ENCODE data around the gene WDR35.
"Not testable (repeated sequence)": the region's sequence is repeated elsewhere in the genome, so short reads cannot be mapped to it uniquely, and the experiment has no call there.

WDR35 gene

DNA sequence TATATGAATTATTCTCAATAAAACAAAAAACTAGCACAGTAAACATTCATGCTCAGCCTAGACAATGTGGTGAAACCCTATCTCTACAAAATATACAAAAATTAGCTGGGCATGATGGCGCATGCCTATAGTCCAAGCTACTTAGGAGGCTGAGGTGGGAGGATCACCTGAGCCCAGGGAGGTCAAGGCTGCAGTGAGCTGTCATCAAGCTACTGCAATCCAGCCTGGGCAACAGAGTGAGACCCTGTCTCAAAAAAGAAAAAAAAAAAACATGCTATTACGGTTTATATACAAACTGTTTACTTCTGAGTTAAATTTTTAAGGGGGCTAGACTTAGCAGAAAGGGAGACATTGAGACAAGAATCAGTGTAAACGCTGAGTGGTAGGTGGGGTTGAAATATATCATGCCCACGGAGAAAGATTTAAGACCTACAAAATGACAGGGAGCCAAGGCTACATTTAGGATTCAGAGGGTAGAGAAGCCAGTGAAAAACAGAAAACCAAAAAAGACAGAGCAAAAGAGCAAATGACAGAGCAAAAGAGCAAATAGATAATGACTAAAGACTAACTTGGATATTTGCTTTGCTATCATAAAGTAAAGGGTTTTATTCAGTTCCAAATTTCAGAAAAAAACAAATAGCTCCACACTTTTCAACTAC lies 95.6 kb downstream of the WDR35 start:
- no peak for DNase-seq (ENCODE audit: low spot score)

DNA sequence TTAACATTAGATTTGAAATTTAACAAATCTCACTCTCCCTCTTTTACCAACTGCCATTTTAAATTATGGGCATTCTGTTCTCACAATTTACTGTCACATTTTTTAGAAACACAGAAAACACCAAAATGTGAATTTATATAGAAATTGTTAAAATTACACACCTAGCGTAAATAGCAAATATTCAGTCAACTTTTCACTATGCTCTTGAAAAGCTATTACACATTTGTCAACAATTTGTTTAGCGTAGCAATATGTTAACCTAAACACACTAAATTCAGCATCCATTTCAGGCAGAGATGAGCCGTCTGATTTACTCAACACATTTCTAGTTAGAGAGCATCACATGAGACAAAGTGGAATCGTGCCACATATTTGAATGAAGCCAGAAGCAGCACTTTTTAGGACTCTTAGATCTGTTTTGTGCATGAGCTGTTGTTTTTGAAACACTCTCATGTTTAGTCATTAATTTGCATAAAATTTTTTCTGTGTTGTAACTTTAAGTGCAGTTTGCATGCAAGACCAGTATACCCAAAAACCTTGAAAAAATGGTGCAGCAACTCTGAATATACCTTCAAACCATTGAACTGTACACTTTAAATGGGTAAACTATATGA lies 96.3 kb downstream of the WDR35 start:
- no peak for DNase-seq (ENCODE audit: low spot score)

DNA sequence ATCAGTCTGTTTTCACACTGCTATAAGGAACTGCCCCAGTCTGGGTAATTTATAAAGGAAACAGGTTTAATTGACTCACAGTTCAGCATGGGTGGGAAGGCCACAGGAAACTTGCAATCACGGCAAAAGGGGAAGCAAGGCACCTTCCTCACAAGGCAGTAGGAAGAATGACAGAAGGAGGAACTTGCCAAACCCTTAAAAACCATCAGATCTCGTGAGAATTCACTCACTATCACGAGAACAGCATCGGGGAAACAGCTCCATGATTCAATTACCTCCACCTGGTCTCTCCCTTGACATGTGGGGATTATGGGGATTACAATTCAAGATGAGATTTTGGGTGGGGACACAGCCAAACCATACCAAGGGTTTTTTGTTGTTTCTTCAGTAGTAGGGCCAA lies 97.9 kb downstream of the WDR35 start:
- not testable (repeated sequence) for DNase-seq (ENCODE audit: low spot score)

DNA sequence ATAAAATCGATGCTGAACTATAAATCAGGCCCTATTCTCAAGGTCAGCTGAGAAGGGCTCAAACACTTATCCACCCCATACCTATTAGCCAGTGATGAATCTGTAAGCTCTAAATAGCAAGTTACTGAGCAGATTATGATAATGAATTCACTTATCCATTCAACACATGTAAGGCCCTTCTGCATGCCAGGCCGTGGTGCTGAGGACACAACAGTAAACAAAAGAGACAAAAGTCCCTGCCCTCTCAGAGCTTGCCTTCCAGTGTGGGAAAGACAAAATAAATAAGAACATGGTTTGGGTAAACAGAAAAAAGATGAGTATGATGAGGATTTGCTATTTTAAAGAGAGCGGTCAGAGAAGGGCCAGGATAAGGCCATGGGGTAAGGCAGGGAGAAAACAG lies 99.8 kb downstream of the WDR35 start:
- DNase-seq (ENCODE audit: low spot score) = no peak

DNA sequence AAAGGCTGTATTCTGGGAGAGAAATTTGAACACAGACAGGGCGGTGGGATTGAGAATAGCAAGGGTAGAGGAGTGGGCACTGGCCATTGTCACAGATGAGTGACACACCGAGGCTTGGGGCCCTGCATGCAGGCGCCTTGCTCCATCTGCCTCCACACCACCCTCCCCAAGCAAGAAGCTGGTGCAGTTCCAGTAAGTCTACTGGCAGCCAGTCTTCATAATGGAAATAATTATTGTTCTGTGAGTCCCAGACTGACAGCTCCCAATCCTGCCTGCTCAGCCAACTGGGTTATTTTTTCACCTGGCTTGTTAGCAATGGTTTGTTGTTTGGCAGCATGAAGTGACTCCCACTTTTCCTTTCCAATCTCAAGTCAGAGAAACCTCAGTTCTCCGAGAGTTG lies 101.1 kb downstream of the WDR35 start:
- DNase-seq (ENCODE audit: low spot score) = no peak

GRCh38 chr2:19887510-19887909 lies 102.4 kb downstream of the WDR35 start:
- no peak for DNase-seq (ENCODE audit: low spot score)

DNA sequence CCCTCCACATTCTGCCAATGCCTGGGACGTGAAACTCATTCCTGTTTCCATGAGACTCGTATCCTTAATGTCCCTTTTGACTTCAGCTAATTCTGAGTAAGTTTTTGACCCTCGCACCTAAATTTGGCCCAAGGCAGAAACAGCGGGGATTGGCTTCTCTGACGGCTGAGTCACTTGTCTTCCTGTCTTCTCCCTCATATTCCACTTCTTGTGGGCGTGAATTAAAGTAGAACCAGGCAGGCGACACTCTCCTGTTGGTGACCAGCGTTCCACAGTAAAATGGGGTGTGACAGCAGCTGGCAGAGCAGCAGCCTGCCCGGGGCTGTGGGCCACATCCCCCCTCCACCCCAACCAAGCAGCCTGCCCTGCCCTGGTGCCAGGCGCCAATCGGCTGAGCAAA lies 103.6 kb downstream of the WDR35 start:
- DNase-seq (ENCODE audit: low spot score) = no peak

GRCh38 chr2:19885791-19886190 lies 104.1 kb downstream of the WDR35 start:
- DNase-seq (ENCODE audit: low spot score) = no peak

GRCh38 chr2:19883971-19884720 lies 105.8 kb downstream of the WDR35 start:
- DNase-seq (ENCODE audit: low spot score) = no peak

- DNase-seq (ENCODE audit: low spot score) = no peak
Measured at GRCh38 chr2:19883486-19883885, 106.4 kb downstream of the WDR35 start.

DNA sequence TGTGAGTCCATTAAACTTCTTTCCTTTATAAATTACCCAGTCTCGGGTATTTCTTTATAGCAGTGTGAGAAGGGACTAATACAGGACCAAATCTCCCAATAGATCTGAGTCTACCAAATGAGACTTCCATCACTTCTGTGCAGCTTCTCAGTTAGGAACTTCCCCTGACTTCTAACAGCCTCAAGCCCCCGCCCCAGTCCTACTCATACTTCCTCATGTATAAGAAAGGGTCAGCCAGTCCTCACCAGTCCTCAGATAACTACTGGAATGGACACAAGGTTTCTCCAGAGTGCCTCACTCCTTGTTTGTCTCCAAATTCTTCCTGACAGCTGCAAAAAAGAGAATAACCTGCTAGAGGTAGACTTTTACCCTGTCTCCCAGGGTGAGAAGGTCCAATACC lies 107.6 kb downstream of the WDR35 start:
- DNase-seq (ENCODE audit: low spot score) = no peak

GRCh38 chr2:19881908-19882265 lies 108.0 kb downstream of the WDR35 start:
- DNase-seq (ENCODE audit: low spot score) = no peak

DNA sequence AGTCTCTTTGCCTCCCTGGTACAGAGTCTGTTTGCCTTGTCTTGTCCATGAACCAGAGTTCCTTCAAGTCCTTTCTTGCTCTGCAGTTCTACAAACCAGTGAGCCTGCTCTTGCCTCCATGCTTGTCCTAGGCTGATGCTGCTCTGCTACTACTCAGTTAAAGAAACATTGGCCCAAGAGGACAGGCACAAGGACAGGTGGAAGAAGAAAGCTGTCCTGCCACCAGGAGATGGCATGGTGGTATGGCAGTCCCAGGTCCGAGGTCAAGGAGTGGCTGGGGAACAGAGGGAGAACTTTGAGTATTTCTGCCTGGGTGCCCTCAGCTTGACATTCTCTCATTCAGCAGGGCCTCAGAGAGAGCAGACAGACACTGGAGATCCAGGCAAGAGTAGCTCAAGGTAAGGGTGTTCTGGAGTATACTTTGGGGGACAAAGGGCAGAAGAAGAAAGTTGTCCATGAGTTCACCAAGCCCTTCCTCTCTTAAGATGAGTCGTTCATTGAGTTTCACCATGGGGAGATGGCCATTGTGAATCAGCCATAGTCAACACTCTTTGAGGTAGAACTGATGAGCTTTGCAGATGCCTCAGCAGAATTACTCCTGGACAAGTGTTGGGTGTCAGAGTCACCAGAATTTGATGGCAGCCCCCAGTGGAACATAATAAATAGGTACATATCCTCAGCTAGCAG lies 108.5 kb downstream of the WDR35 start:
- DNase-seq (ENCODE audit: low spot score) = no peak

GRCh38 chr2:19880191-19880590 lies 109.7 kb downstream of the WDR35 start:
- DNase-seq (ENCODE audit: low spot score) = not testable (repeated sequence)

- DNase-seq (ENCODE audit: low spot score) = no peak
Measured at GRCh38 chr2:19879120-19879519, 110.8 kb downstream of the WDR35 start.

GRCh38 chr2:19878268-19879046 lies 111.4 kb downstream of the WDR35 start:
- DNase-seq (ENCODE audit: low spot score) = no peak

DNA sequence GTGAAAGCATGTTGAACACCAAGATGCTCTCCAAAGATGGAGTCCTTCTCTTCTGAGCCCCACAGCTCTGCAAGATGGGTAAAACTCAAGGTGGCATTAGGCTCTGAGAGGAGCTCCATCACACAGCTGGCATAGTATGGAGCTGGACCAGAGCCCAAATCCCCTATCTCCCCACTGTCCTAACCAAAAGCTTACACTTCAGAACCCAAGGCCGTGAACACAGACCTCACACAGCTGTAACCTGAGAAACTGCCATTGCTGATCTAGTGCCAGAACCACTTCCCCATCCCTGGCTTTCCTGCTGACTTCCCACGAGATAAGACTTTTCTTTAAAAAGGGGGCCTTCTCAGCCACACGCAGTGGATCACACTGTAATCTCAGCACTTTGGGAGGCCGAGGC lies 113.2 kb downstream of the WDR35 start:
- DNase-seq (ENCODE audit: low spot score) = no peak

DNA sequence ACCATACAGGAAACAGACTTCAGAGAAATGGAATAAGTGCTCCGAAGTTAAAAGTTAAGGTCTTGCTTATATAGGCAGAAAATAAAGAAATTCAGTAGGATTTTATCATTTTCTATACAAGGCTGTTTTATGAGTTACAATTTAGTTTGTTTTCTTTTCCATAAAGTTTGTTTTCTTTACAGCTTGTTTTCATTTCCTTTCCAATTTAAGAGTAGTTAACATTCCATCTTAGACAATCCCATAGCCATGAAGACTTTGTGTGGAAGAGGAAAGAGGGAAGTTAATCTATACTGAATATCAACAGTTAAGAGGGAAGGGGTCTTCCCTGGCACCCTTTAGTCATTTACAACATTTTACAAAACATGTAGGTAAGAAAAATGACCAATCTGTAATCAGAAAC lies 114.6 kb downstream of the WDR35 start:
- DNase-seq (ENCODE audit: low spot score) = no peak

DNA sequence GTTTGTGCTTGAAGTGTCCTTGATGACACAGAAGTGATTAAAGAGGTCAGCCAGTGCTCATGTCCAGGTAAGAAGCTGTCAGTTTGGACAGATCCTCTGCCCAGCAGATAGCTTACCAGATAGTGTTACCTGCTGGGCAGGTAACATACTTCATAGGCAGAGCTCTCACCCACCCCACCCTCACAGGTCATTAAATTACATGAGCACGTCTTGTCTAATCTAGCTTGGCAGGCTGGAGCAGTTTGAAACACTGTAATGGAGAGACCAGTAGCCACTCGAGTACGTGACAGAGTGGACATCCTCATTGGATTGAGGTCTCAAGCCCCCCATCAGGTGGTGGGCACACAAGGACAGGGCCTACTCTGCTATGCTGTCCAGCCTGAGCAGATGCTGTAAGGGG lies 115.2 kb downstream of the WDR35 start:
- DNase-seq (ENCODE audit: low spot score) = no peak

DNA sequence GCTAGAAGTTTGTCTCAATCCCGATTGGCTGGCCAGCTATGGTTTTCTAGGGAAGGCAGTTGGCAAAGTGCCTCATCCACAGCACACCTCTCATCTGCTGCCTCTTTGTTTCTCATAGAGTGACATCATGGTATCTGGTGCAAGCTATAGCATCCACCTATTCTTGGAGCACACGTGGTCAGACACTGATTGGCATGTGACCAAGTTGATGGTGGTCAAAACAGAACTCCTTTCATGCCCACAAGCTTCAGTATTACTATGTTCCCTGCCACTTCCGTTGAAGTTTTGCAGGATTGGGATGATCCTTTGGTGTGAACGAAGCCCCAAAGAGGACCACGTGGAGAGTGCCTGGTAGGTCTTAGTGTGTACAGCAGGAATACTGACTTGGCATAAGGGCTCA lies 116.9 kb downstream of the WDR35 start:
- no peak for DNase-seq (ENCODE audit: low spot score)

DNA sequence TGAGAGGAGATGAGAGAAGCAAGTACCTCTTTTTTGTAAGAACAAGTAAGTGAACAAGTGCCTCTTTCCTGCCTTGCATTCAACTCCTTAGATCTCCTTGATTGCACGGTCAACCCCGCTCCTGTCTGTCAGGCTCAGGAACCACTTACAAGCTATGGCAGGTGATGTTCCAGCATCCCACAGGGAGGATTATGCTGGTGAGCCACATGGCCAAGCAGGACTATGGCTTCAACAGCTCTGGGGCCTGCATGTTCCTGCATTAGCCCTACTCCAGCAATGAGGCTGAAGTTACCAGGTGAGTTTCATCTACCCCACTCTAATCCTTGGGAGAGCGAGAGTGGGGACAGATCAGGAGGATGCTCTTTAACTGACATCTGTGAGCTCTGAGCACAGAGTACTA lies 117.6 kb downstream of the WDR35 start:
- no peak for DNase-seq (ENCODE audit: low spot score)

DNA sequence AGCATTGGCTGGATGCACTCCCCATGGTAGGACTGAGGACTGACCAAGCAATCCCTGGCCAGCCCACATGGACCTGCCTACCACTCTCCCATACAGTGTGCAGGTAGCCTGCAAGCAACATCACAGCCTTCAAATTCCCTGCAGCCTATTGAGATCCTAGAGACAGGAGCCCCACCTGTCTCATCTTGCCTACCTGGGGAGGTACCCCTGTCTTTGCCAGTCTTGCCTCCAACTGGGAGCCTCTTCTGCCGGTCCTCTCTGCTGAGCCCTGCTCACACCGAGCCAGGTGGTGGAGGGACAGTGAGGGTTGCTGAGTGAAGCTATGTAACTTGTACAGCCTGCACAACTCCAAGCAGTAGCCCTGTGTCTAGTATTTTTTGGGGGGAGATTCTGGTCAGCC lies 118.1 kb downstream of the WDR35 start:
- DNase-seq (ENCODE audit: low spot score) = no peak
